Activated CD4-positive, CD25-positive, alpha-beta regulatory T cell treated with anti-CD3 and anti-CD28 coated beads, Interleukin-2, amount 50 U/mL, for 24 hours (primary cell): Measurements from ENCODE around the gene SYT1.
"Not testable (repeated sequence)": the region's sequence is repeated elsewhere in the genome, so short reads cannot be mapped to it uniquely, and the experiment has no call there.

ENCODE experiments used
- ATAC-seq, 2 donors: fragments of 150-1000 bp; cut with Tn5 transposase; one replicate each; pipeline ENCODE4 v1.10.0; 2021; ENCODE audit warnings: mild to moderate bottlenecking in 1 of 2, moderate library complexity in 1 of 2

SYT1 gene

GRCh38 chr12:78977304-78977867 lies 112.8 kb downstream of the SYT1 start:
- no peak for ATAC-seq

- ATAC-seq, result no peak
Observed at GRCh38 chr12:78994168-78994791, 129.7 kb downstream of the SYT1 start.

DNA sequence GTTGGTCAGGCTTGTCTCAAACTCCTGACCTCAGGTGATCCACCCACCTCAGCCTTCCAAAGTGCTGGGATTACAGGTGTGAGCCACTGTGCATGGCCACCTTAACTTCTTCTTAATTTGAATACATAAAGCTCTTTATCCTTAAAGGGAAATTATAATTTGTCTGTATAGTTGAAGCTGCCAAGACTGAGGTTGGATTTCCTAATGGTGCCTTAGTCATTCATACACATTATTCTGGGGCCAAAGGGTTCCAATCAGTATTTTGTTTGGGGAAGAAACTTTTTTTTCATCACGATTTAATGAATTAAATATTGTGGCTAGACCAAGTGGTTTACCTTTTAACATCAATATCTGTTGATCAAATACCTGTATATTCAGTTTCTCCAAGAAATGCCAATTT lies 135.9 kb downstream of the SYT1 start:
- ATAC-seq, result no peak

GRCh38 chr12:79001404-79001803 lies 136.8 kb downstream of the SYT1 start:
- no peak for ATAC-seq

DNA sequence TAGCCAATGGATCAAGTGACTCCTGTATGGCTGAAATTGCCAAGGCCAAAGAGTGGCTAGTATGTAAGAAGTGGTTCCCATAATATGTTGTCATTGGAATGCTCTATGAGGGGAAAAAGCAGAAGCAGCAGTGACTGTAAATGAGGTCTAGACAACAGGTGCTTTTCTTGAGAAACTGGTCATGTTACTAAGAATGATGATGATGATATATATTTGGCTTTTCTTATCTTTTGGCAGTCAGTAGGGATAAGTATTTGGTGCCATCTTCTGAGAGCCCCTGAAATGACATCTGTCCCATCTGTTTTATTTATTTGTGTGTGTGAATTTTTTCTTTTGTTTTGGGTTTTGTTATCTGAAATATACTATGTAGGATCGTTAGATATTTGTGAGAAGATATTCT lies 141.7 kb downstream of the SYT1 start:
- ATAC-seq, result no peak

DNA sequence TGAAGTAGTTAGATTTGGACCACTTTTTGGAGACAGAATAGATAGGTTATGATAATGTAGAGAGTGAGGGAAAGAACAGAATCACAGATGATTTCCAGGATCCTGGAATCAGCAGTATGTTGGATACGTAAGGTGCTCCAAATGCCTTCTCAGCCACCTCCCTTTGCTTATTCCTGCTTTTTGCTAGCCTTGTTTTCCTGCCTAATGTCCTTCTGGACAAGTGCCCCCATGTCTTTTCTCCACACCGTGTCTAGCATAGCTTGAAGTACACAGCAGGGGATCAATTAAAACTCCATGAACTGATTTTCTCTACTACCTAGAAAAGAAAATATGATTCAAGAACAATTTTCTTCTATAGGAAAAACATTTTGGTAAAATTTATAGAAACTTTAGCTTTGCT lies 144.0 kb downstream of the SYT1 start:
- no peak for ATAC-seq

DNA sequence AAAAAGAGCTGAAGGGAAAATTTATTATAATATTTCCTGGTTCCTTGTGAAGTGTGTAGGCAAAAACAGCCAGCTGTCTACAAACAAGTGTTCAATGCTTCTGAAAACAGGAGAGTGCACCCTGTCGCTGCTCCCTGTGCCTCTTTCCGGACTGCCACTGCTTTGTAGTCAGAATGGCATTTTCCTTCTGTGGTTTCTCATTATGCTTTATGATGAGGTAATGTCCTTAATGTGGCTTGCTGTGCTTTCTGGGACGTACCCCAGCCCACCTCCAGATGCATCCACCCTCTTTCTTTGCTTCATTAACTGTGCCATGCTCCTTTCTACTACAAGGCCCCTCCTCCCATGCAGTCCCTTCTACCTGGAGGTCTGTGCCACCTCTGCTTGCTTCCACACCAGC lies 148.1 kb downstream of the SYT1 start:
- ATAC-seq, result no peak

GRCh38 chr12:79016181-79016580 lies 151.6 kb downstream of the SYT1 start:
- ATAC-seq, result no peak

- ATAC-seq, result no peak
Observed at GRCh38 chr12:79019672-79020071, 155.1 kb downstream of the SYT1 start.

GRCh38 chr12:79020106-79020505 lies 155.5 kb downstream of the SYT1 start:
- ATAC-seq, result no peak

DNA sequence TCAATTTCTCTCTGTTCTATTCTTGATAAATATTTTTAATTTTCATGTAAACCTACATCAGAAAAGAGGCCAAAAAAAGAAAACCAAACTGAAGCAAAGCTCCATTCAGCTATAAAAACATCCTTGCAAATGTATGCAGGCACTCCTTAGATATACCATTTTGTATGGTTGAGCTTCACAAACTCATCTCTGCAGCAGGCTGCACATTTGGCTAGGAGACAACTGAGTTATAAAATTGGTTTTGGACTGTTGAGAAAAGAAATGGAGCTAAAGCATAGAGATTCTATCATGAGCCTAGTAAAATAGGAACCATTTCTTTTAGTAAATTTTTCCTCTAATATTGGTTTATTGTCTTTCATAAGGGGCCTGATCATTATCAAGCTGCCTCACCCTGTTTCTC lies 156.4 kb downstream of the SYT1 start:
- no peak for ATAC-seq

DNA sequence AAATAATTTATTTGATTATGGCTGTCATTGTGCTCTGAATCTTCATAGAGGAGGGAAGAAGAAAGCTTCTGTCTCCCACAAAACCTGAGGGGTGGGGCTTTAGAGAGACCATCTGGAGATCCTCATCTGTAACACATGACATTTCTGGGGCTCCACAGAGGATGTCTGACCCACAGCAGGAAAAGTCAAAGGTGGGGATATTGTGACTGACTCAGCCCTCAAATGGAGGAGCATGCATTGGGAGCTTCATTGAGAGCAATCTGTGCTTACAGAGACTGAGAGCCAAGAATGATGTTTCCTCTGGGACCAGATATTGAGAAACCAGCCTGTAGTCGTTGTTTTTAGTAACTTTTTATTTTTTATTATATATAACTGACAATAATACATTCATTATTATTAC lies 158.7 kb downstream of the SYT1 start:
- no peak for ATAC-seq

DNA sequence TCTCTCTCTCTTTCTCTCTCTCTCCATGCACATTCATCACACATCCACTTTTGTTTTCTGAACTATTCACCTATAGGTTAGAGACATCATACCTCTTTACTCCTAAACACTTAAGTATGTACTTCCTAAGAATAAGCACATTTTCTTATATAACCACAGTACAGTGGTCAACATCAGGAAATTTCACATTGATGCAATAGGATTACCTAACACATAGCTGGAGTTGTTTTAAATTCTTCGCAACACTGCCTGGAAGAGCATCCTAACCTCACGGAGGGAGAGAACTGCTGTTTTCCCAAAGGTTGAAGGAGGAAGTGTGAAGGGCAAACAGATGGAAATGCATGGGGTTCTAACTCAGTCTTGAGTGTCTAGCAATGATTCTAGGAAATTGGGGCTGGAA lies 159.2 kb downstream of the SYT1 start:
- no peak for ATAC-seq

GRCh38 chr12:79033788-79034187 lies 169.2 kb downstream of the SYT1 start:
- ATAC-seq, result no peak

DNA sequence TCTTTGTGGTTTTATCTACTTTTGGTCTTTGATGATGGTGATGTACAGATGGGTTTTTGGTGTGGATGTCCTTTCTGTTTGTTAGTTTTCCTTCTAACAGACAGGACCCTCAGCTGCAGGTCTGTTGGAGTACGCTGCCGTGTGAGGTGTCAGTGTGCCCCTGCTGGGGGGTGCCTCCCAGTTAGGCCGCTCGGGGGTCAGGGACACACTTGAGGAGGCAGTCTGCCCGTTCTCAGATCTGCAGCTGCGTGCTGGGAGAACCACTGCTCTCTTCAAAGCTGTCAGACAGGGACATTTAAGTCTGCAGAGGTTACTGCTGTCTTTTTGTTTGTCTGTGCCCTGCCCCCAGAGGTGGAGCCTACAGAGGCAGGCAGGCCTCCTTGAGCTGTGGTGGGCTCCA lies 180.2 kb downstream of the SYT1 start:
- ATAC-seq, result not testable (repeated sequence)

DNA sequence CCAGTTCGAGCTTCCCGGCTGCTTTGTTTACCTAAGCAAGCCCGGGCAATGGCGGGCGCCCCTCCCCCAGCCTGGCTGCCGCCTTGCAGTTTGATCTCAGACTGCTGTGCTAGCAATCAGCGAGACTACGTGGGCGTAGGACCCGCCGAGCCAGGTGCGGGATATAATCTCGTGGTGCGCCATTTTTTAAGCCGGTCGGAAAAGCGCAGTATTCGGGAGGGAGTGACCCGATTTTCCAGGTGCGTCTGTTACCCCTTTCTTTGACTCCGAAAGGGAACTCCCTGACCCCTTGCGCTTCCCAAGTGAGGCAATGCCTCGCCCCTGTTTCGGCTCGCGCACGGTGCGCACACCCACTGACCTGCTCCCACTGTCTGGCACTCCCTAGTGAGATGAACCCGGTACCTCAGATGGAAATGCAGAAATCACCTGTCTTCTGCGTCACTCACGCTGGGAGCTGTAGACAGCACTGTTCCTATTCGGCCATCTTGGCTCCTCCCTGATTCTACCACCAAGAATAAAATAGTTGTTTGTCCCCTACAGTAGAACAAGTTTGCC lies 180.7 kb downstream of the SYT1 start:
- ATAC-seq, result not testable (repeated sequence)

DNA sequence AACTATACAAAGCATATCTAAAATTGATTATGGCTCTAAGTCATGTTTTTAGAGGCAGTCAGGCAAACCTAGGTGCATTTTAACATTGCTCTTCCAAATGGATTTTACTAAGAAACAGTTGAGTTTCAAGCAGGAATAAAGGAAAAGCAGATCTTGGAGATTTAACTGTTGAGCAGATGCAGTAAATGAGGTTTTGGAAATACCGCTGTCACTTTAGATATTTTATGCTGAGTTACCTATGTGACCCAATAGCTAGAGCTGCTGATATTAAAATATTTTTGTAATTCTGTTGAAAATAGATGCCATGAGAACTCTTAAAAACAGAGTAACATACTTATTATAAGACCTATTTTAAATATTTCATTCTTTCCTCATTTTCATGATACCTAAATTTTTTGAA lies 181.4 kb downstream of the SYT1 start:
- no peak for ATAC-seq

GRCh38 chr12:79048962-79049361 lies 184.4 kb downstream of the SYT1 start:
- no peak for ATAC-seq

- no peak for ATAC-seq
Observed at GRCh38 chr12:79053394-79053793, 188.8 kb downstream of the SYT1 start.

DNA sequence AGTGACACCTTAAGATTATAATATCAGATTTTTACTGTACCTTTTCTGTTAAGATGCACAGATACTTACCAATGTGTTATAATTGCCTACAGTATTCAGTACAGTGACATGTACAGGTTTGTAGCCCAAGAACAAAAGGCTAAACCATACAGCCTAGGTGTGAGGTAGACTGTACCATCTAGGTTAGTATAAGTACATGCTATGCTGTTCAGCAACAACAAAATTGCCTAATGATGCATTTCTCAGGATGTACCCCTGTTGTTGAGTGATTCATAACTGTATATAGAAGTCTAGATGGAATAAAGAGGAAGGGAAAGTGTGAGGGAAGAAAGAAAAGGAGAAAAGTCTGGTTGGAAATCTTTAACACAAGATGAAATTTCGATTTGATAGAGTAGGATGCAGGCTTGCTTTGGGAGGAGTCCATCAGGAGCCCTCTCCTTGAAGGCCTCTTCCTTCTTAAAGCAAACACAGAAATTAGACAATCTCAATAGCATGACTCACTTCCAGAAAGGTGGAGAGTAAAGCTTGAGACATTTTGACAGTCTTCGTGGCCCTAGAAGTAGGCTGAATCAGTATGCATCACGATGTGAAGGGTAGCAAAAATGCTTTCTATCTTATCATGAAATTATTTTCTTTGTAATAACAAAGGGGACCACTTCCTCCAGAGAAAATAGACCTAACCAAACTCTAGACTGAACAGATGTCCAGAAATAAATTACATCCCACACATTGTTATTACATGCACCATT lies 191.5 kb downstream of the SYT1 start:
- ATAC-seq, result no peak

- no peak for ATAC-seq
Observed at GRCh38 chr12:79056775-79057174, 192.2 kb downstream of the SYT1 start.

DNA sequence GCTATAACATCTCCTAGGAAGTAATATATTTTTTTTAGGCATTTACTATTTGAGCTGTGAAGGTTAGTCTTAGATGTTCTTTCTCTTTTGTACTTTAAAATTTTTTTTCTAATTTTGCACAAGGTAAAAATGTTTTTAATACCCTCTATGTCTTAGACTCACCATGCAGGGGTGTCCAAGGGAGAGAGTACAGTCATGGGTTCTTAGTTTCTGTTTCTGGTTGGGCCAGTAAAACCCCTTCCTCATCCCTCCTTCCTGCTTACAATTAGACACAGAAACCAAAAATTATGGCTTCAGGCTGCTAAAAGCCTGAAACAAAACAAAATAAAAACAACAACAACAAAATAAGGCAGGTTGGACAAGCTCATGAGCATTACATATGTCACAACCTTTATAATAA lies 193.0 kb downstream of the SYT1 start:
- no peak for ATAC-seq

DNA sequence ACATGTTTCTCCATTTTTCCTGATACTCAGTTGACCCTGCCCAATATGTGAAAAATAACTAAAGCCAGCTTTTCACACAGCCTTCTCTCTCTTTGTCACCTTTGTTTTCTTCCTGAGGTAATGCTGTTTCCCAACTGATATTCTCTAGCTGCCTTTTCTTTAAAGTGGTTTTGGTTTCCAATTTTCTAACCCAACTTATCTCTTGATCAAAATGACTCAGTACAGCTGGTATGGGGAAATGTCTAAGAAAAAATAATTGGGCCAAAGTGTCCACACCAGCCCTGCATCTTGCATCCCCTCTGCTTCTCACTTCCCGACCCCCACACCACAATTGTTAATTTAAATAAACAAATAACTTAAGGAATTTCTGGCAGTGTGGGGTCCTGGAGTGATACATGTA lies 193.8 kb downstream of the SYT1 start:
- ATAC-seq, result no peak

DNA sequence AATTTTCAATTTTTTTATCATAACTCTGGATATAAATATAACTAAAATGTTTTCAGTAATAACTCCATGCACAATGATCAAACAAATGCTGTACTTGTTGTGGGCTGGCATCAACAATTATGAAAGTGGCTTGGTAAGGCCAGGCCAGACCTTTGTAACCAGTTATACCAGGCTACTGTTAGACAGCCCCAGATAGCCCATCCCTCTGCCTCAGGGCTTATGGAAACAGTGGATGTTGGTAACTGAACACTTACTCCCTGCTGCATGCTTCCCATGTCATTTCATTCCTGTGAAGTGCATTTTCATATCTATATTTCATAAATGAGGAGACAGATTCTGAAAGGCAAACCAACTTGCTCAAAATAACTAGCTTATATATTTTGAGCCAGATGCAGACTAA lies 195.0 kb downstream of the SYT1 start:
- ATAC-seq, result no peak
